Lower leg skin (tissue), 3 donors: Measurements from ENCODE around the gene FOXP1.
"Not testable (repeated sequence)": the region's sequence is repeated elsewhere in the genome, so short reads cannot be mapped to it uniquely, and the experiment has no call there.

ENCODE experiments used
- POLR2A ChIP-seq, 2 donors: fragments of 450-650 bp; IDR thresholded peaks; one replicate each; pipeline ENCODE4 v1.6.1; 2016 to 2017; ENCODE audit warnings: antibody characterized with exemption in 2 of 2, mild to moderate bottlenecking in 1 of 2, moderate library complexity in 1 of 2
- TF ChIP-seq, protein P1 (sequence below), 3 donors: fragments of 450-650 bp; IDR thresholded peaks; one replicate each; pipeline ENCODE4 v1.5.1; 2016; ENCODE audit warnings: antibody characterized with exemption in 3 of 3, mild to moderate bottlenecking in 3 of 3, moderate library complexity in 2 of 3

DNA sequence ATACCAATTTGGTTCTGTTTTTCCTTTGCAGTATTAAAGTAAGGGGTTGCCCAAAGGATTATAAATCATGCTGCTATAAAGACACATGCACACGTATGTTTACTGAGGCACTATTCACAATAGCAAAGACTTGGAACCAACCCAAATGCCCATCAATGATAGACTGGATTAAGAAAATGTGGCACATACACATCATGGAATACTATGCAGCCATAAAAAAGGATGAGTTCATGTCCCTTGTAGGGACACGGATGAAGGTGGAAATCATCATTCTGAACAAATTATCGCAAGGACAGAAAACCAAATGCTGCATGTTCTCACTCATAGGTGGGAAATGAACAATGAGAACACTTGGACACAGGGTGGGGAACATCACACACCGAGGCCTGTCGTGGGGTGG lies 259.3 kb downstream of the FOXP1 start:
- TF ChIP-seq, protein P1, sequence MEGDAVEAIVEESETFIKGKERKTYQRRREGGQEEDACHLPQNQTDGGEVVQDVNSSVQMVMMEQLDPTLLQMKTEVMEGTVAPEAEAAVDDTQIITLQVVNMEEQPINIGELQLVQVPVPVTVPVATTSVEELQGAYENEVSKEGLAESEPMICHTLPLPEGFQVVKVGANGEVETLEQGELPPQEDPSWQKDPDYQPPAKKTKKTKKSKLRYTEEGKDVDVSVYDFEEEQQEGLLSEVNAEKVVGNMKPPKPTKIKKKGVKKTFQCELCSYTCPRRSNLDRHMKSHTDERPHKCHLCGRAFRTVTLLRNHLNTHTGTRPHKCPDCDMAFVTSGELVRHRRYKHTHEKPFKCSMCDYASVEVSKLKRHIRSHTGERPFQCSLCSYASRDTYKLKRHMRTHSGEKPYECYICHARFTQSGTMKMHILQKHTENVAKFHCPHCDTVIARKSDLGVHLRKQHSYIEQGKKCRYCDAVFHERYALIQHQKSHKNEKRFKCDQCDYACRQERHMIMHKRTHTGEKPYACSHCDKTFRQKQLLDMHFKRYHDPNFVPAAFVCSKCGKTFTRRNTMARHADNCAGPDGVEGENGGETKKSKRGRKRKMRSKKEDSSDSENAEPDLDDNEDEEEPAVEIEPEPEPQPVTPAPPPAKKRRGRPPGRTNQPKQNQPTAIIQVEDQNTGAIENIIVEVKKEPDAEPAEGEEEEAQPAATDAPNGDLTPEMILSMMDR (IDR thresholded peaks at IDR 0.05), result not testable (repeated sequence)
- TF ChIP-seq POLR2A (IDR thresholded peaks at IDR 0.05), result not testable (repeated sequence)
